LoVo (cell line): ENCODE data around the gene PRRT4.

Experiments
- DNase-seq: peaks from one replicate; pipeline ENCODE4 v3.0.0-alpha.2; 2016; ENCODE audit warnings: low spot score

Gene PRRT4

GRCh38 chr7:128374041-128374440, 12.6 kb upstream of the PRRT4 start:
- DNase-seq, result no peak

- DNase-seq, result no peak
These were observed 12.1 kb upstream of the PRRT4 start for GRCh38 chr7:128373606-128374005.

DNA sequence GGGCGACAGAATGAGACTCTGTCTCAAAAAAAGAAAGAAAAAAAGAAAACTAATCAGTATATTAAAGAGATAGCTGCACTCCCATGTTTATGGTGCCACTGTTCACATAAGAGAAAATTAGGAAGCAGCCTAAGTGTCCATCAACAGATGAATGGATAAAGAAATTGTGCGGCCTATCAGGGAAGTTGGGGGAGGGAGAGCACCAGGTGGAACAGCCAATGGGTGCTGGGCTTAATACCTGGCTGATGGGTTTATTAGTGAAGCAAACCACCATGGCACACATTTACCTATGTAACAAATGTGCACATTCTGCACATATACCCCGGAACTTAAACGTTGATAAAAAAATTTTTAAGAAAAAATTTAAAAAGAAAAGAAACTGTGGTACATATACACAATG, 9.0 kb upstream of the PRRT4 start:
- DNase-seq, result no peak

- DNase-seq, result no peak
These were observed 5.5 kb upstream of the PRRT4 start for GRCh38 chr7:128366986-128367385.

GRCh38 chr7:128366300-128366699, 4.8 kb upstream of the PRRT4 start:
- no peak for DNase-seq

GRCh38 chr7:128365432-128365831, 3.9 kb upstream of the PRRT4 start:
- no peak for DNase-seq

DNA sequence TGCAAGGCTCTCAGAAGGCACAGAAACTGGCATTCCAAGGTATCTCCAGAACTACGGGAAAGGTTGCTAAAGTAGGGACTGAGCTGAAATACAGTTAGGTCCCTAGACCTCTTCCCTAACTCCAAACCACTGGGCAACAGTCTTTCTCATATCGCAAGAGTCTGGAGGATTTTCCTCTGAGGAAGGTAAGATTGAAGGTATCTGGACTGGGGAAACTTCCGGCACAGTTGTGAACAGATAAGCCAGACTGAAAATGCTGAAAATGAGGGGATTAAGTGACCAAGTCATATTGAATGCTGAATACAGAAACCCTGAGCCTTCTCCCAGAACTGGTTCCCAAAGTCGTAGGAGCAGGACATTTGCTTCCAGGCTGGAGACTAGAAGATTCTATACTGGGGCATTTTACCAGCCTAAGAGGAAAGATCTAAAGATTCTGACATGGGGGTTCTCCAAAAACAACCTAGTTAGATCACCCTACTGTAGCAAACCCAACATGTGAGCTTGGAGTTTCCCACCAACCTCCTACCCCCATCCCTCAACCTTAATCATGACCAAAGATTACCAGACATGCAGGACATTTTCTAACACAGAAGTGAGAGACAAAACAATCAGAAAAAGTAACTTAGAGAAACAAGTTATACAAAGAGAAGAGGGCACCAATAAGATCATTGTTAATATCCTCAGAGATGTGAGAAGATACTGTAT, 2.8 kb upstream of the PRRT4 start:
- no peak for DNase-seq

GRCh38 chr7:128363261-128363721, 1.8 kb upstream of the PRRT4 start:
- no peak for DNase-seq

DNA sequence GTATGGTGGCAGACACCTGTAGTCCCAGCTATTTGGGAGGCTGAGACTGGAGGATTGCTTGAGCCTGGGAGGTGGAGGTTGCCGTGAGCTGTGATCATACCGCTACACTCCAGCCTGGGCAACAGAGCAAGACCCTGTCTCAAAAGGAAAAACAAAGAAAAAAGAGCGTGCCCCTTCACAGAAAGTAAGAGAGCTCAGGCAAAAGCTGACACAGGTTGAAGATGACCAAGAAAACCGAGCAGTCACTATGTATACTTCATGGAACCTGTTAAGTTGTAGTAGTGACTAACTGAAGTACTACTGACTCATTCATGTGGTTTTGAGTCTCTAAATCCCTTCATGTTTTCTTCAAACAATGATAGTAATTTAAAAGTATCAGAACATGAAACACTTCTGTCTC, 1.2 kb upstream of the PRRT4 start:
- no peak for DNase-seq

- DNase-seq, result no peak
These were observed 1.2 kb downstream of the PRRT4 start for GRCh38 chr7:128360359-128360678.

DNA sequence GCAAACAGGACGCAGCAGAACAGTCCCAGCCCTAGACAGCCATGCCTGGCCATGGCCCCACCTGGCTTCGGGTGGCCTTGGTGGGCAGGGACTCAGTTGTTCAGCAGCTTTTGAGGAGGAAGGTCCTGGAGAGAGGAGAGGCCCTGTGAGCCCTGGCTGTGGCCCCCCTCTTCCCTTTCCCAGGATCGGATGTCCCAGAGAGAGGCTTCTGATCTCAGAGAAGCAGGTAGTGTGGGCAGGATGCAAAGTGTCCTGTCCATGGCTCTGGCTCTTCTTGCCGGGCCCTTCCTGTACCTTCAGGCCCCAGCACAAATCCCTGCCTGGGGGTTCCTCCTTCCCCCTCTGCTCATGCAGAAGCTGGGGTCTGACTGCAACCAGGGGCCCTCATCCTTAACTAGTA, 1.6 kb downstream of the PRRT4 start:
- DNase-seq, result no peak

DNA sequence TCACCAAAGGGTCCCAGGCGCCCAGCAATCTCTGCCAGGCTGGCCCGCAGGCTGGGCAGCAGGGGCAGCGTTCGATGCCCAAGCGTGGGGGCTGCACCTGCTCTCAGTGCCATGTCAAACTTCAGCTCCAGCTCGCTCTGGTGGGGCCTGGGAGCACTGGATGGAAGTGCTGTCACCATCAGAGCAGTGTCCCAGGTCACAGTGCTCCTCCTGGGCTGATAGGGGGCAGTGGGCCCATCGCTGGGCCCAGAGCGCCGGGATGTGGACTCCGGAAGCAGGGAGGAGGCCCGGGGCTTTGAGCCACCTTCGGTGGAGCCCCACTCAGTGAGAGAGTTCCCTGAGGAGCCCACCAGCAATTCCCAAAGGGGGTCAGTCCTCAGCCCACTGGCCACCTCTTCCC, 2.2 kb downstream of the PRRT4 start:
- DNase-seq, result no peak

GRCh38 chr7:128358233-128358632, 3.3 kb downstream of the PRRT4 start:
- DNase-seq, result no peak

- DNase-seq, result no peak
These were observed 4.3 kb downstream of the PRRT4 start for GRCh38 chr7:128357217-128357613.

DNA sequence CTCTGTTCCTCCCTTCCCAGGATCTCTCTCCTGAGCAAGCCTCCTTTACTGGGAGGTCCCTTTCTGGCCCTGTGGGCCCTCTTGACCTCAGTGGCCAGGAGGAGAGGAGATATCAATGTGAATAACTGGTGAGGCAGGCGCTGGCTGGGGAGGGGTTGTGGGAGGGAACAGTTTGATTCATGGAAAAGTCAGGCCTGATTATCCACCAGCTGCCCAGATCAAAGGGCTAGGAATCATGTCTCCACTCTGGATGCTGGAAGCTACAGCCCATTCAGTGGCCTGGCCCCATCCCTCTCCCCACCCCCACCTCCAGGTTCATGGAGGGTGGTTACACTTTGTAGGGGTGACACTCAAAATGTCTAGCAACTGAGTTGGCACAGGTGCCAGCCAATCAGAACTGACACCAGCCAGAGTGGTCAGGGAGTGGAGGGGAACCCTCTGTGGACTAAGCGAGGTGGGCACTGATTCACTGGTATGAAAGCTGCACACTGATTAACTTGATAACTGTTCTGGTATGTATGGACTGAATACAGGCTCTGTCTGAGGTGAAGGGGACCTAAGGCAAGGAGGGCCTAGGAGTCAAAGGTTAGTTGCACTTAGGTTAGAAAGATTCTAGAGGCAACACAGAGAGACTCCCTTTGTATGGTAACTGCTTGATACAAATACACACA, 4.8 kb downstream of the PRRT4 start:
- no peak for DNase-seq

- DNase-seq, result no peak
These were observed 7.9 kb downstream of the PRRT4 start for GRCh38 chr7:128353610-128354009.

DNA sequence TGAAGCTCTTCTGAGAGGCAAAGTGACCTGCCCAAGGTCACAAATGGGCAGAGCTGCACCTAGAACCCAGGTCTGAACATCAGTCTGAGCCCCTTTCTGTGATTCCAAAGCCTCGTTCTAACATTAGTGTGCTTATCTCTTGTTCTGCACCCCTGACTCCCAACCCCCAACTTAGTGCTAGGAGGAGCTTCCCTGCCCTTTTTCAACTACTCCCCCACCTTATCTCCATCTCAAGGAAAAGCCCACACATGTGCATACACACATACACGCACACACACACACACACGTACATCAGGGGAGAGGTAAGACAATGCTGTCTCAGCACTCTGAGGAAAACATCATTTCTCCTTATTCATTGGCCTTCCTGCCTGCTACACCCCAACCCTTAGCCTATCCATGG, 8.3 kb downstream of the PRRT4 start:
- no peak for DNase-seq

- no peak for DNase-seq
These were observed 8.9 kb downstream of the PRRT4 start for GRCh38 chr7:128352636-128353035.

DNA sequence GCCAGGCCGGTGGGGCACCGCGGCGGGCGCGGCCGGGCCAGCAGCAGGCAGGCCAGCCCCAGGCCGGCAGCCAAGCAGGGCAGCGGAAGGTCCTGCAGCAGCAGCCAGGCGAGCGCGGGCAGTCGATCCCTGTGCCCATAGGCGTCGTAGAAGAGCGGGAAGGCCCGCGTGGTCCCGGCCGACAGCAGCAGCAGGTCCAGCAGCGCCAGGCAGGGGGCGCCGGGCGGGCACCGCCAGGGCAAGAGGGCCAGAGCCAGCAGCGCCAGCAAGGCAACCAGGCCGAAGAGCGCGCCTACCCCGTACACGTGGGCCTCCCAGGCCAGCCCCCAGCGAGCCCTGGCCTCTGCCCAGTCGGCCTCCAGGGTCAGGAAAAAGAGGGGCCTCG, 9.3 kb downstream of the PRRT4 start:
- DNase-seq, result no peak

- no peak for DNase-seq
These were observed 10.0 kb downstream of the PRRT4 start for GRCh38 chr7:128351296-128352152.

DNA sequence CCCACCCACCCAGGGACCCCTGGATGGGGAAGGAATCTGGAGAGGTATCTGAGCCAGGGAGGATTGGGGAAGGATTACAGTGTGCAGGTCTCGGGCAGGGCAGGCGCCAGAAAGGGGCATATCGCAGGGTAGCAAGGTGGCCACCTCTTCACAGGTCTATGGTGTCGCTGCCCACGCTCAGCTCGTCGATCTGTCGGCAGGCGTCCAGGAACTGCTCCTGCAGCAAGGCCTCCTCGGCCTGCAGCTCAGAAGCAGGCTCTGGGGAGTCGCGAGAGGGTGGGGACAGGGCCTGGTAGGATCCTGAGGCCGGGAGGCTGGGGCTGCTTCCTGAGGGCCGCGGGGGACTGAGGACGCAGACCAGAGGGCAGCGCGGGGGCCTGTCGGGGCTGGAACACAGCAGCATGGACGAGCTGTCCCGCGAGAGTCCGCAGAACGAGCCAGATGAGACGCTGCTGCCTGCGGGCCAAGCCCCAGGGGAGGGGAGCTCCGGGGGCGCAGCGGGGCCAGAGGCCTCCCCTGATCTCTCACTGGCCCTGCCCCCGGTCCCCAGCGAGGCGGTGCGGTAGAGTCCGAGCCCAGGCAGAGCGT, 10.7 kb downstream of the PRRT4 start:
- no peak for DNase-seq

GRCh38 chr7:128349466-128349825, 12.0 kb downstream of the PRRT4 start:
- DNase-seq, result no peak

DNA sequence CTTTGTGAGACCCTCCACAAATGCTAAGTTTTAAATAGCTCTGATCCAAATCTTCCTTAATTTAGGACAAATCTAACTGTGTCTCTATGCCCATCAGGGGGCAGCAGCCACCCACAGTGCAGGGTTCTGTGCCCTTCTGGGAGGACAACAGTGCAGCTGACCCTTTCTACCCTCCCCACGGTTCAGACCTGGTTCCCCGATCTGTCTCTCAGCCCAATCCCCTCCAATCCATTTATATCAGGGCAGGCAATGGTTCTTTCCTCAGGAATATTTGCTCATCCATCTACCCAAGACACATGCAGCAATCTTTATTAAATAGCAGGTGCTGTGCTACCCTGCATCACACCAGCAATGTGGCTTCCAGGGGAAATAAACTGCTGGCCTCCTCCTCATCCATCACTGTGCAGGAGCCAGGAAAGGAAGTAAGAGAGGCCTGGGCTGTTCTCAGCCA, 13.8 kb downstream of the PRRT4 start:
- peak; percentile 63 for DNase-seq
